ENCODE results near the gene HIVEP3. TPM values are rescaled to one million over a fixed set of nuclear protein-coding genes. Genes with fewer than 3 reads are reported as not detected.

HIVEP3 gene
- polyA plus RNA-seq, 1 donor (not counting 4 experiments of a cell fraction or from before 2014, with no cell fraction given) = 1.1 TPM

DNA sequence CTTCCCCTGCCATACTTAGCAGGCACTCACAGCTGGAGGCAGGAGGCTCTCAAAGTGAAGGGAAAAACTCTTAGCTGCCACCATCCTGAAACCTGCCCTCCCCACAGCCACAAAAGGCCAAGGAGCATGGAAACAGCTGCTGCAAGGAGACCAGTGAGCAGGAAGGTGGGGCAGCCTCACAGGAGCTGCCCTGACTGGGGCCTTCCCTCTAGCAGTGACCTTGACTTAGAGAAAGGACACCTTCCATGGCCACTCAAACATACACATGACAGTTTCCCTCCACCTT lies 126.3 kb downstream of the HIVEP3 start:
- Histone ChIP-seq H3K36me3 (ENCODE audit: control insufficient read depth in 2 of 2, extremely low read depth in 1 of 2, insufficient read depth in 2 of 2, low read length in 2 of 2) (no peaks in the 10 kb centered on the region), H3K9me3 (ENCODE audit: control insufficient read depth, low read depth, low read length) (no peaks in the 10 kb centered on the region), H2AFZ (ENCODE audit: control insufficient read depth, low read length) (no peak overlapping the region), H3K27ac (ENCODE audit: control insufficient read depth, insufficient read depth, low read length) (no peak overlapping the region), H3K27me3 (ENCODE audit: control insufficient read depth, extremely low read depth, insufficient read depth, low read length) (peaks cover 2% of the 10 kb centered on the region), H3K79me2 (ENCODE audit: control insufficient read depth, insufficient read depth, low read length) (no peaks in the 10 kb centered on the region), H3K4me2 (ENCODE audit: control insufficient read depth, extremely low read depth, insufficient read depth, low read depth, low read length) (no peak overlapping the region), H3K4me3 (ENCODE audit: control insufficient read depth in 2 of 3, extremely low read depth in 1 of 3, insufficient read depth in 2 of 3, low read depth in 1 of 3, low read length in 3 of 3) (no peak overlapping the region), H3K4me1 (ENCODE audit: control insufficient read depth, extremely low read depth, insufficient read depth, low read length) (no peaks in the 10 kb centered on the region), H3K9me1 (ENCODE audit: control insufficient read depth, extremely low read depth, insufficient read depth, low read length) (no peaks in the 10 kb centered on the region), H3K9ac (ENCODE audit: control insufficient read depth, extremely low read depth, insufficient read depth, low read length) (no peak overlapping the region), H4K20me1 (ENCODE audit: control insufficient read depth, extremely low read depth, insufficient read depth, low read length) (no peaks in the 10 kb centered on the region)
- no peak for TF ChIP-seq EZH2 (IDR thresholded peaks at IDR 0.05; ENCODE audit: low read length)
- TF ChIP-seq, protein P1, sequence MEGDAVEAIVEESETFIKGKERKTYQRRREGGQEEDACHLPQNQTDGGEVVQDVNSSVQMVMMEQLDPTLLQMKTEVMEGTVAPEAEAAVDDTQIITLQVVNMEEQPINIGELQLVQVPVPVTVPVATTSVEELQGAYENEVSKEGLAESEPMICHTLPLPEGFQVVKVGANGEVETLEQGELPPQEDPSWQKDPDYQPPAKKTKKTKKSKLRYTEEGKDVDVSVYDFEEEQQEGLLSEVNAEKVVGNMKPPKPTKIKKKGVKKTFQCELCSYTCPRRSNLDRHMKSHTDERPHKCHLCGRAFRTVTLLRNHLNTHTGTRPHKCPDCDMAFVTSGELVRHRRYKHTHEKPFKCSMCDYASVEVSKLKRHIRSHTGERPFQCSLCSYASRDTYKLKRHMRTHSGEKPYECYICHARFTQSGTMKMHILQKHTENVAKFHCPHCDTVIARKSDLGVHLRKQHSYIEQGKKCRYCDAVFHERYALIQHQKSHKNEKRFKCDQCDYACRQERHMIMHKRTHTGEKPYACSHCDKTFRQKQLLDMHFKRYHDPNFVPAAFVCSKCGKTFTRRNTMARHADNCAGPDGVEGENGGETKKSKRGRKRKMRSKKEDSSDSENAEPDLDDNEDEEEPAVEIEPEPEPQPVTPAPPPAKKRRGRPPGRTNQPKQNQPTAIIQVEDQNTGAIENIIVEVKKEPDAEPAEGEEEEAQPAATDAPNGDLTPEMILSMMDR (optimal IDR thresholded peaks at IDR 0.05 in 1 of 3, IDR thresholded peaks at IDR 0.05 in 1 of 3, conservative IDR thresholded peaks at IDR 0.05 in 1 of 3; ENCODE audit: extremely low read depth in 1 of 3, insufficient read depth in 2 of 3, low read length in 3 of 3) = no peak
- dilution Hi-C loops (cut with MboI; ENCODE audit: extremely low pct_ligation_motif_present, low sequenced_read_pairs) = no loop called here
- no peak for FAIRE-seq
- DNase-seq (ENCODE audit: low read depth, low spot score) = no peak

DNA sequence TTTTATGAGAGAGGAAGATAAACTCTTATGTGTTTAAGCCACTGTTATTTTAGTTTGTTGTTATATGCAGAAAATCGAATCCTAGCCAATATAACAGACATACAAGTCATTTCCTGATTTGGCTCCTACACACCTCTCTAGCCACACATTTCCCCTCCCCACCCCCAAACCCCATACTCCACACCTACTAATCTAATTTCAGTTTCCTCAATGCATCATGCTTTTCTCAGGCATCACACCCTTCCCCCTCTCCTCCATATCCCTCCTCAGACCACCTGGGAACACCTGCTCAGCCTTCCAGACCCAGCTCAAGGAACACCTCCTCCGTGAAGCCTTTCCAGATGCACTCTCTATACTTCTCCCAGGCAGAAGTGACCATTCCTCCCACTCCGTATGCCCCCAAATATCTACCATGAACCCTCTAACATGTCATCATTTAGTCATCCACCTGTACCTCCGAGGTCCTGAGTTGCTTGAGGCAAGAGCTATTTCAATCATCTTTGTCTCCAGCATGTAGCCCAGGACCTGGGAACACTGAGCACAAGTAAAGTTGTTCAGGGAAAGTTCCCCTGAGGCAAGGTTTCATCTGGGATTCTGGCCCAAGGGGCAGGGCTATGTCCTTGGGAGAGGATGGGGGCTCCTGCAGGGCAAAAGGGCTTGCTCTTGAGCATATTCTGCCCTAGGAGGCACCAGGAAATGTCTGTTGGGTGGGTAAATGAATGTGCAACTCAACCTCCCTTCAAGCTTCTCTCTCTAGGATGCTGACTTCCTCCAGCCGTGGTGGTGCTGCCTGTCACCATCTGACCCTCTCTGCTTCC lies 126.8 kb downstream of the HIVEP3 start:
- H3K9me3 ChIP-seq (ENCODE audit: control insufficient read depth, low read depth, low read length) = no peaks in the 10 kb centered on the region
- H3K36me3 ChIP-seq (ENCODE audit: control insufficient read depth in 2 of 2, extremely low read depth in 1 of 2, insufficient read depth in 2 of 2, low read length in 2 of 2) = no peaks in the 10 kb centered on the region
- H3K27me3 ChIP-seq (ENCODE audit: control insufficient read depth, extremely low read depth, insufficient read depth, low read length) = peaks cover 2% of the 10 kb centered on the region
- no peak overlapping the region for H3K9ac ChIP-seq (ENCODE audit: control insufficient read depth, extremely low read depth, insufficient read depth, low read length)
- no peak for DNase-seq (ENCODE audit: low read depth, low spot score)
- dilution Hi-C loops (cut with MboI; ENCODE audit: extremely low pct_ligation_motif_present, low sequenced_read_pairs) = no loop called here
- FAIRE-seq = no peak
- TF ChIP-seq, protein P1 (optimal IDR thresholded peaks at IDR 0.05 in 1 of 3, IDR thresholded peaks at IDR 0.05 in 1 of 3, conservative IDR thresholded peaks at IDR 0.05 in 1 of 3; ENCODE audit: extremely low read depth in 1 of 3, insufficient read depth in 2 of 3, low read length in 3 of 3) = no peak
- no peak for TF ChIP-seq EZH2 (IDR thresholded peaks at IDR 0.05; ENCODE audit: low read length)
- H4K20me1 ChIP-seq (ENCODE audit: control insufficient read depth, extremely low read depth, insufficient read depth, low read length) = no peaks in the 10 kb centered on the region
- no peak overlapping the region for H3K4me3 ChIP-seq (ENCODE audit: control insufficient read depth in 2 of 3, extremely low read depth in 1 of 3, insufficient read depth in 2 of 3, low read depth in 1 of 3, low read length in 3 of 3)
- H3K4me1 ChIP-seq (ENCODE audit: control insufficient read depth, extremely low read depth, insufficient read depth, low read length) = no peaks in the 10 kb centered on the region
- no peak overlapping the region for H2AFZ ChIP-seq (ENCODE audit: control insufficient read depth, low read length)
- no peak overlapping the region for H3K27ac ChIP-seq (ENCODE audit: control insufficient read depth, insufficient read depth, low read length)
- no peaks in the 10 kb centered on the region for H3K9me1 ChIP-seq (ENCODE audit: control insufficient read depth, extremely low read depth, insufficient read depth, low read length)
- no peaks in the 10 kb centered on the region for H3K79me2 ChIP-seq (ENCODE audit: control insufficient read depth, insufficient read depth, low read length)
- no peak overlapping the region for H3K4me2 ChIP-seq (ENCODE audit: control insufficient read depth, extremely low read depth, insufficient read depth, low read depth, low read length)

Data from keratinocyte (primary cell).